ENCODE results near the gene MCCC2.

DNA sequence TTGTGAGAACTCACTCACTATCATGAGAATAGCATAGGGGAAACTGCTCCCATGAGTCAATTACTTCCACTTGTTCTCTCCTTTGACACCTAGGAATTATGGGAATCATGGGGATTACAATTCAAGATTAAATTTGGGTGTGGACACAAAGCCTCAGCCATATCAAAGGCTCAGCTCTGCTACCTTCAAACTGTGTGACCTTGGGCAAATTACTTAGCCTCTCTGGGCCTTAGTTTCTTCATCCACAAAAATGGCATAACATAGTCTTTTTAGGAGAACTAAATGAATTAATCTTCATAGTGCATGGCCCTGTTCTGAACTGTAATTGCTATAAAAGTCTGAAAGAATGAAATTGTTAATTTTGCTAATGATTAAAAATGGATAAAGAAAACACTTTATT is 113.7 kb downstream of the MCCC2 start:
- TF ChIP-seq, protein P1, sequence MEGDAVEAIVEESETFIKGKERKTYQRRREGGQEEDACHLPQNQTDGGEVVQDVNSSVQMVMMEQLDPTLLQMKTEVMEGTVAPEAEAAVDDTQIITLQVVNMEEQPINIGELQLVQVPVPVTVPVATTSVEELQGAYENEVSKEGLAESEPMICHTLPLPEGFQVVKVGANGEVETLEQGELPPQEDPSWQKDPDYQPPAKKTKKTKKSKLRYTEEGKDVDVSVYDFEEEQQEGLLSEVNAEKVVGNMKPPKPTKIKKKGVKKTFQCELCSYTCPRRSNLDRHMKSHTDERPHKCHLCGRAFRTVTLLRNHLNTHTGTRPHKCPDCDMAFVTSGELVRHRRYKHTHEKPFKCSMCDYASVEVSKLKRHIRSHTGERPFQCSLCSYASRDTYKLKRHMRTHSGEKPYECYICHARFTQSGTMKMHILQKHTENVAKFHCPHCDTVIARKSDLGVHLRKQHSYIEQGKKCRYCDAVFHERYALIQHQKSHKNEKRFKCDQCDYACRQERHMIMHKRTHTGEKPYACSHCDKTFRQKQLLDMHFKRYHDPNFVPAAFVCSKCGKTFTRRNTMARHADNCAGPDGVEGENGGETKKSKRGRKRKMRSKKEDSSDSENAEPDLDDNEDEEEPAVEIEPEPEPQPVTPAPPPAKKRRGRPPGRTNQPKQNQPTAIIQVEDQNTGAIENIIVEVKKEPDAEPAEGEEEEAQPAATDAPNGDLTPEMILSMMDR (IDR thresholded peaks at IDR 0.05) = no peak
- TF ChIP-seq POLR2A (IDR thresholded peaks at IDR 0.05) = no peak
- no peak for TF ChIP-seq EP300 (IDR thresholded peaks at IDR 0.05)

All from tibial nerve (tissue), 4 donors.